ENCODE measurements around the gene INTS11.

DNA sequence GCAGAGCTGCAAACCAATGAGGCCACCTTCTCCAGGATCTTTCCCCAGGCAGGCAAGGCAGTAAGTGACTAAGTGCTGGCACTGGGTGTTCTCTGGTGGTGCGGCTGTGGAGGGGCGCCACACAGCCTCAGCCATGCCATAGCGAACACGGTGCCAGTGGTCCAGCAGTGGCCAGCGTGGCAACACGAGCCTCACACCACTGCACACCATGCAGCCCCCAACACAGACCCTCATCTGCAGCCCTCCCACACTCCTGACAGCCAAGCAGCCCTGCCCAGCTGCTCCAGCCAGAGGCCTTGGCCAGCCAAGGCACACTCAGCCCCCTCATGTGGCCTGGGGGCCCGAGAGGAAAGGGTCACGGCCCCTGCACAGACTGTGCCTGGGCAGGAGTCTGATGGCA is 3.0 kb downstream of the INTS11 start:
- TF ChIP-seq HES4 (CRISPR knock-in tag; IDR thresholded peaks at IDR 0.05; ENCODE audit: borderline replicate concordance), result no peak
- no peak for TF ChIP-seq POLR2AphosphoS5 (IDR thresholded peaks at IDR 0.05; ENCODE audit: low read depth, low read length)
- no peak for TF ChIP-seq ZKSCAN1 (IDR thresholded peaks at IDR 0.05; ENCODE audit: low read length)
- TF ChIP-seq CCAR2 (optimal IDR thresholded peaks at IDR 0.05; ENCODE audit: low read depth, low read length), result no peak
- TF ChIP-seq HMG20B (CRISPR knock-in tag; conservative IDR thresholded peaks at IDR 0.05), result no peak
- TF ChIP-seq, protein P1, sequence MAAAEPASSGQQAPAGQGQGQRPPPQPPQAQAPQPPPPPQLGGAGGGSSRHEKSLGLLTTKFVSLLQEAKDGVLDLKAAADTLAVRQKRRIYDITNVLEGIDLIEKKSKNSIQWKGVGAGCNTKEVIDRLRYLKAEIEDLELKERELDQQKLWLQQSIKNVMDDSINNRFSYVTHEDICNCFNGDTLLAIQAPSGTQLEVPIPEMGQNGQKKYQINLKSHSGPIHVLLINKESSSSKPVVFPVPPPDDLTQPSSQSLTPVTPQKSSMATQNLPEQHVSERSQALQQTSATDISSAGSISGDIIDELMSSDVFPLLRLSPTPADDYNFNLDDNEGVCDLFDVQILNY (CRISPR knock-in tag; conservative IDR thresholded peaks at IDR 0.05), result no peak
- TF ChIP-seq ASH2L (IDR thresholded peaks at IDR 0.05; ENCODE audit: insufficient read length, low read depth, low read length), result no peak
- TF ChIP-seq MEIS2 (CRISPR knock-in tag; IDR thresholded peaks at IDR 0.05), result no peak
